Measurements from ENCODE around the gene UGP2.
"Not testable (repeated sequence)": the region's sequence is repeated elsewhere in the genome, so short reads cannot be mapped to it uniquely, and the experiment has no call there.

Gene UGP2

GRCh38 chr2:63841254-63842022 is at the start of gene UGP2:
TSS of gene UGP2 (plus strand) at chr2:63841896. CDS start at chr2:63842186, 290 bp downstream.
- Mint-ChIP-seq H3K27me3 (no peaks in the 10 kb centered on the region), H3K4me1 (peaks cover 42% of the 10 kb centered on the region), H3K4me3 (peak within 1 kb of the TSS; percentile 90), H3K36me3 (peaks cover 4% of the 10 kb centered on the region), H3K27ac (peak within 1 kb of the TSS; percentile 91), H3K9me3 (no peaks in the 10 kb centered on the region)
- ATAC-seq = peak; percentile 80

GRCh38 chr2:63792530-63792929 is 49.2 kb upstream of the UGP2 start:
- Mint-ChIP-seq H3K4me3 (no peak overlapping the region), H3K36me3 (no peaks in the 10 kb centered on the region), H3K9me3 (no peaks in the 10 kb centered on the region), H3K27ac (no peak overlapping the region), H3K27me3 (no peaks in the 10 kb centered on the region), H3K4me1 (no peaks in the 10 kb centered on the region)
- ATAC-seq = no peak

DNA sequence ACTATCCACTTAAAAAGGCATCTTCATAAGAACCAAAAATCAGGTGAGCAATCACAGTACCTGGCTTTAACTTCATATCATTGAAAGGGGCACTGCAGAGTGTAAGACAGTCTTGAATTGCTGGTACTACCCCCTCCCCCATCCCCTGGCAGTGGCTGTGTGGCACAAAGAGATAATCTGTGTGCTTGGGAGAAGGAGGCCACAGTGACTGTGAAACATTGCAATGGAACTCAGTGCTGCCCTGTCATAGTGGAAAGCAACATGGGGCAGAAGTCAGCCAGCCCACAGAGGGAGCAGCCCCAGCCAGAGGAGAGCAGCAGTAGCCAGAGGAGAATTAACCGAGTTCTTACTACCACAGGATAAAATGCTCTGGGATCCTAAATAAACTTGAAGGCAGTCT is 45.3 kb upstream of the UGP2 start:
- Mint-ChIP-seq H3K36me3 (no peaks in the 10 kb centered on the region), H3K27me3 (no peaks in the 10 kb centered on the region), H3K4me3 (no peak overlapping the region), H3K9me3 (peaks cover 2% of the 10 kb centered on the region), H3K27ac (no peak overlapping the region), H3K4me1 (no peaks in the 10 kb centered on the region)
- ATAC-seq = peak; percentile 37

- H3K27ac Mint-ChIP-seq = no peak overlapping the region
- H3K27me3 Mint-ChIP-seq = no peaks in the 10 kb centered on the region
- ATAC-seq = no peak
- peaks cover 5% of the 10 kb centered on the region for H3K9me3 Mint-ChIP-seq
- no peaks in the 10 kb centered on the region for H3K4me1 Mint-ChIP-seq
- no peak overlapping the region for H3K4me3 Mint-ChIP-seq
- H3K36me3 Mint-ChIP-seq = no peaks in the 10 kb centered on the region
Measured at GRCh38 chr2:63796796-63797195, 44.9 kb upstream of the UGP2 start.

DNA sequence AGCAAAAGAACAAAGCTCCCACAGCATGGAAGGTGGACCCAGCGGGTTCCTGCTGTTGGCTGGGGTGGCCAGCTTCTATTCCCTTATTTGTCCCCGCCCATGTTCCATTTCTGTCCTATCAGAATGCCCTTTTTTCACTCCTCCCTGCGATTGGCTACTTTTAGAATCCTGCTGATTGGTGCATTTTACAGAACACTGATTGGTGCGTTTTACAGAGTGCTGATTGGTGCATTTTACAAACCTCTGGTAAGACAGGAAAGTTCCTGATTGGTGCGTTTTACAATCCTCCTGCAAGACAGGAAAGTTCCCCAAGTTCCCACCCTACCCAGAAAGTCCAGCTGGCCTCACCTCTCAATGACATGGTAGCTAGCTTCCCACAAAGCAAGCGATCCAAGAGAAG is 40.2 kb upstream of the UGP2 start:
- H3K27ac Mint-ChIP-seq = no peak overlapping the region
- H3K4me3 Mint-ChIP-seq = no peak overlapping the region
- peaks cover 10% of the 10 kb centered on the region for H3K9me3 Mint-ChIP-seq
- ATAC-seq = no peak
- H3K4me1 Mint-ChIP-seq = no peaks in the 10 kb centered on the region
- no peaks in the 10 kb centered on the region for H3K27me3 Mint-ChIP-seq
- no peaks in the 10 kb centered on the region for H3K36me3 Mint-ChIP-seq

- no peaks in the 10 kb centered on the region for H3K36me3 Mint-ChIP-seq
- no peaks in the 10 kb centered on the region for H3K4me1 Mint-ChIP-seq
- no peak overlapping the region for H3K27ac Mint-ChIP-seq
- peaks cover 10% of the 10 kb centered on the region for H3K9me3 Mint-ChIP-seq
- no peak overlapping the region for H3K4me3 Mint-ChIP-seq
- H3K27me3 Mint-ChIP-seq = no peaks in the 10 kb centered on the region
- no peak for ATAC-seq
Measured at GRCh38 chr2:63805412-63805811, 36.3 kb upstream of the UGP2 start.

GRCh38 chr2:63808036-63808435 is 33.7 kb upstream of the UGP2 start:
- not testable (repeated sequence) for H3K9me3 Mint-ChIP-seq, H3K4me1 Mint-ChIP-seq, H3K27me3 Mint-ChIP-seq, H3K27ac Mint-ChIP-seq, H3K4me3 Mint-ChIP-seq, ATAC-seq, H3K36me3 Mint-ChIP-seq

GRCh38 chr2:63808911-63809310 is 32.8 kb upstream of the UGP2 start:
- ATAC-seq, H3K36me3 Mint-ChIP-seq, H3K4me1 Mint-ChIP-seq, H3K27me3 Mint-ChIP-seq, H3K4me3 Mint-ChIP-seq, H3K27ac Mint-ChIP-seq, H3K9me3 Mint-ChIP-seq: not testable (repeated sequence)

DNA sequence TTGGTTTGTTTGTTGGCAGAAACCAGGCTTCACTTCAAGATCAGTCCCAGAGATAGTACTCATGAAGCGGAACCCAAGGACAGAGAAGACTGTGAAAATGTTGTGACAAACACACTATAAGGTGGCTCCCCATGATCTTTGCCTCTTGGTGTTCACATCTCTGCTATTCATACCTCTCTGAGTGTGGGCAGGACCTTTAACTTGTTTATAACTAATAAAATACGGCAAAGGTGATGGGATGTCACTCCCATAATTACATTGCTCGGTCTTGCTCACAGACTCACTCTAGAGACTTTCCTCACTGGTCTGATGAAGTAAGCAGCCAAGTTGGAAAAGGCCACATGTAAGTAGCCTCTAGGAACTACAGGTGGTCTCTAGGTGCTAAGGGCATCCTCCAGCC is 30.6 kb upstream of the UGP2 start:
- no peaks in the 10 kb centered on the region for H3K27me3 Mint-ChIP-seq
- no peak overlapping the region for H3K4me3 Mint-ChIP-seq
- H3K36me3 Mint-ChIP-seq = no peaks in the 10 kb centered on the region
- H3K27ac Mint-ChIP-seq = no peak overlapping the region
- H3K4me1 Mint-ChIP-seq = no peaks in the 10 kb centered on the region
- ATAC-seq = no peak
- H3K9me3 Mint-ChIP-seq = peaks cover 3% of the 10 kb centered on the region

- not testable (repeated sequence) for H3K4me1 Mint-ChIP-seq, H3K27ac Mint-ChIP-seq, H3K9me3 Mint-ChIP-seq, H3K4me3 Mint-ChIP-seq, H3K27me3 Mint-ChIP-seq, ATAC-seq, H3K36me3 Mint-ChIP-seq
Measured at GRCh38 chr2:63811870-63812269, 29.8 kb upstream of the UGP2 start.

- no peaks in the 10 kb centered on the region for H3K27me3 Mint-ChIP-seq
- H3K4me3 Mint-ChIP-seq = no peak overlapping the region
- no peaks in the 10 kb centered on the region for H3K36me3 Mint-ChIP-seq
- no peaks in the 10 kb centered on the region for H3K9me3 Mint-ChIP-seq
- no peak overlapping the region for H3K27ac Mint-ChIP-seq
- no peaks in the 10 kb centered on the region for H3K4me1 Mint-ChIP-seq
- ATAC-seq = no peak
Measured at GRCh38 chr2:63814114-63814513, 27.6 kb upstream of the UGP2 start.

GRCh38 chr2:63817382-63817781 is 24.3 kb upstream of the UGP2 start:
- H3K4me3 Mint-ChIP-seq = no peak overlapping the region
- H3K36me3 Mint-ChIP-seq = no peaks in the 10 kb centered on the region
- no peak for ATAC-seq
- no peaks in the 10 kb centered on the region for H3K9me3 Mint-ChIP-seq
- no peaks in the 10 kb centered on the region for H3K27me3 Mint-ChIP-seq
- no peak overlapping the region for H3K27ac Mint-ChIP-seq
- no peaks in the 10 kb centered on the region for H3K4me1 Mint-ChIP-seq

GRCh38 chr2:63818271-63818670 is 23.4 kb upstream of the UGP2 start:
- no peak for ATAC-seq
- Mint-ChIP-seq H3K27ac (no peak overlapping the region), H3K4me3 (no peak overlapping the region), H3K36me3 (no peaks in the 10 kb centered on the region), H3K9me3 (no peaks in the 10 kb centered on the region), H3K4me1 (peaks cover under 1% of the 10 kb centered on the region), H3K27me3 (peaks cover 1% of the 10 kb centered on the region)

GRCh38 chr2:63819256-63819655 is 22.4 kb upstream of the UGP2 start:
- no peak for ATAC-seq
- Mint-ChIP-seq H3K36me3 (no peaks in the 10 kb centered on the region), H3K27ac (no peak overlapping the region), H3K4me1 (peaks cover 6% of the 10 kb centered on the region), H3K27me3 (peaks cover 11% of the 10 kb centered on the region), H3K4me3 (no peak overlapping the region), H3K9me3 (no peaks in the 10 kb centered on the region)

DNA sequence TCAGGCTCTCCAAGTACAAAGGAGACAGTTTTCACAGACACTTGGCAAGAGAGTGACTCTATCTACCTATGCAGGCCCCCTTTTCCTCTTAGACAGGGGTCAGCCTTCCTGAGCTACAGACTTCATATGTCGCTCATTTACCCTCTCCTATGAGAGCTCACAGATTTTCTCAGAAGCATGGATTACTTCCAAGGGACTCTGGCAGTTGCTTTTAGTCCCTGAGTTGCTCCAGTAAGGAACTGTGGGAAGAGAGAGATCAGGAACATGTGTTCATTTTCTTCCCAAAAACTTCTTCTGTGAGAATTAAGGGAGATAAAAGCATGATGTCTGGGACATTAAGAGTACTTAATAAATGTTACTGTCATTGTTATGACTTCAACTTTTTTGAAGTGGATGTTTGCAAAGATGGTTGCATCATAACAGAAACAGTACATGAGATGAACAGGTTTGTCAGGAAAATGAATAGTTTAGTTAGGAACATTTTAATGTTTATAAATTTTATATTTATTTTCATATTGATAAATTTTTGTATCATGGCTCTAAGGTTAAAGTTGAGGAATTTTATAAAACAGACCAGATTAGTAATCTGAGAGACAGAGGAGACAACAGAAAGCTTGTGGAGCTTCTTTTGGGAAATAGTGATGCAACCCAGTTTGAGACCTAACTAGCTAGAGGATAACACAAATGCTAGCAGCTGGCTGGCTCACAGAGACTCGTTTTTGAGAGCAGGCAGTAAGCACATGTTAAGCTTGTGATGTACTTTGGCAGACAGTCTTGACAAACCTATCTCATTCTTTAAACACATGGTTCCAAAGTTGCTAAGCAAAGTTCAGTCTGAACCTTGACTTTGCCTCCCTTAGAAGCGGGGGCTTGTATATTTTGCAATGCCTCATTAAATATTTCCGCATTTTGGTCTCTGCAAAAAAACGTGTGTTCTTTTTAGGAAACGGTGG is 21.7 kb upstream of the UGP2 start:
- no peak for ATAC-seq
- H3K4me3 Mint-ChIP-seq = no peak overlapping the region
- H3K36me3 Mint-ChIP-seq = no peaks in the 10 kb centered on the region
- H3K27me3 Mint-ChIP-seq = peaks cover 14% of the 10 kb centered on the region
- no peaks in the 10 kb centered on the region for H3K9me3 Mint-ChIP-seq
- H3K27ac Mint-ChIP-seq = no peak overlapping the region
- peaks cover 6% of the 10 kb centered on the region for H3K4me1 Mint-ChIP-seq

DNA sequence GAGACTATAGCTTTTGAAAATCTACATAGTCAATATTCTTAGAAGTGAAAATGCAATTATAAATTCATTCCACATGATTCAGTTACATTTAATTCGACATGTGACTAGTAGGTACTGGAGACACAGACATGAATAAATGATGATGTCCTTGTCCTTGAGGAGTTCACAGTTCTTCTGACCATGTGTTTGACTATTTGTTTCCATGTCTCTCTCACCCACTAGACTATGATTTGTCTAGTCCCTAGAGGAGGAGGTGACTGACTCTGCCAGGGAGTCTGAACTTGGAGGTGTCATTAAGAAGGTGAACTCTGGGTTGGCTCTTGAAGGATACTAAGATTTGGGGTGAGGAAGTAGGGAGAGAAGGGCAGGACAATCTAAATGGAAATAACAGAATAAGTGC is 20.7 kb upstream of the UGP2 start:
- no peak overlapping the region for H3K27ac Mint-ChIP-seq
- H3K36me3 Mint-ChIP-seq = no peaks in the 10 kb centered on the region
- peaks cover 14% of the 10 kb centered on the region for H3K27me3 Mint-ChIP-seq
- no peaks in the 10 kb centered on the region for H3K9me3 Mint-ChIP-seq
- no peak overlapping the region for H3K4me3 Mint-ChIP-seq
- H3K4me1 Mint-ChIP-seq = peaks cover 6% of the 10 kb centered on the region
- no peak for ATAC-seq

Measured in stimulated activated memory B cell treated with anti-CD40 and anti-IgM and Interleukin-4, amounts not matched to agents 10 μg/mL and 1 μg/mL and 100 μg/mL, for 72 hours (primary cell).